PC-3 (cell line): ENCODE results near the gene CD226.
A peak's percentile ranks its signal among the peaks of the same experiment; 100 is the strongest.

Experiments
- EZH2 ChIP-seq: fragments of 300-600 bp; sonication (generic); IDR thresholded peaks from one replicate; pipeline ENCODE4 v1.6.1; 2017; ENCODE audit warnings: antibody characterized with exemption, mild to moderate bottlenecking, low read length; ENCODE audit not compliant: unreplicated experiment
- EZH2phosphoT487 ChIP-seq: fragments of 300-600 bp; sonication (generic); IDR thresholded peaks from 2 replicates; pipeline ENCODE4 v1.6.1; 2018; ENCODE audit warnings: mild to moderate bottlenecking, antibody characterized with exemption, low read length, borderline replicate concordance
- TF ChIP-seq, protein P1 (sequence below): fragments of 300-600 bp; sonication (generic); conservative IDR thresholded peaks from 2 replicates; pipeline ENCODE4 v1.5.1; 2017; ENCODE audit warnings: antibody characterized with exemption, low read depth, mild to moderate bottlenecking, low read length

GRCh38 chr18:69900941-69901340, 46.7 kb downstream of the CD226 start:
- TF ChIP-seq, protein P1, sequence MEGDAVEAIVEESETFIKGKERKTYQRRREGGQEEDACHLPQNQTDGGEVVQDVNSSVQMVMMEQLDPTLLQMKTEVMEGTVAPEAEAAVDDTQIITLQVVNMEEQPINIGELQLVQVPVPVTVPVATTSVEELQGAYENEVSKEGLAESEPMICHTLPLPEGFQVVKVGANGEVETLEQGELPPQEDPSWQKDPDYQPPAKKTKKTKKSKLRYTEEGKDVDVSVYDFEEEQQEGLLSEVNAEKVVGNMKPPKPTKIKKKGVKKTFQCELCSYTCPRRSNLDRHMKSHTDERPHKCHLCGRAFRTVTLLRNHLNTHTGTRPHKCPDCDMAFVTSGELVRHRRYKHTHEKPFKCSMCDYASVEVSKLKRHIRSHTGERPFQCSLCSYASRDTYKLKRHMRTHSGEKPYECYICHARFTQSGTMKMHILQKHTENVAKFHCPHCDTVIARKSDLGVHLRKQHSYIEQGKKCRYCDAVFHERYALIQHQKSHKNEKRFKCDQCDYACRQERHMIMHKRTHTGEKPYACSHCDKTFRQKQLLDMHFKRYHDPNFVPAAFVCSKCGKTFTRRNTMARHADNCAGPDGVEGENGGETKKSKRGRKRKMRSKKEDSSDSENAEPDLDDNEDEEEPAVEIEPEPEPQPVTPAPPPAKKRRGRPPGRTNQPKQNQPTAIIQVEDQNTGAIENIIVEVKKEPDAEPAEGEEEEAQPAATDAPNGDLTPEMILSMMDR = peak; percentile 37
- TF ChIP-seq EZH2 (no peak), EZH2phosphoT487 (no peak)
